Activated naive CD8-positive, alpha-beta T cell treated with anti-CD3 and anti-CD28 coated beads, Interleukin-2, amount 50 U/mL, for 24 hours (primary cell): ENCODE measurements around the gene AP5S1.

Experiments
- ATAC-seq: fragments of 150-1000 bp; cut with Tn5 transposase; one replicate; pipeline ENCODE4 v1.10.0; 2021
- DNase-seq: peaks from one replicate; pipeline ENCODE4 v3.0.0; 2021
- H3K27ac Mint-ChIP-seq: one replicate; pipeline ENCODE4 v1.8.0; 2021; ENCODE audit warnings: mild to moderate bottlenecking, mixed read lengths
- H3K27me3 Mint-ChIP-seq: one replicate; pipeline ENCODE4 v1.8.0; 2021; ENCODE audit warnings: mixed read lengths
- H3K36me3 Mint-ChIP-seq: one replicate; pipeline ENCODE4 v1.8.0; 2021; ENCODE audit warnings: low read depth, mixed read lengths
- H3K4me1 Mint-ChIP-seq: one replicate; pipeline ENCODE4 v1.8.0; 2021; ENCODE audit warnings: mixed read lengths
- H3K4me3 Mint-ChIP-seq: one replicate; pipeline ENCODE4 v1.8.0; 2021; ENCODE audit warnings: mild to moderate bottlenecking, moderate library complexity, mixed read lengths
- H3K9me3 Mint-ChIP-seq: one replicate; pipeline ENCODE4 v1.8.0; 2021; ENCODE audit warnings: mixed read lengths

Gene AP5S1, protein sequence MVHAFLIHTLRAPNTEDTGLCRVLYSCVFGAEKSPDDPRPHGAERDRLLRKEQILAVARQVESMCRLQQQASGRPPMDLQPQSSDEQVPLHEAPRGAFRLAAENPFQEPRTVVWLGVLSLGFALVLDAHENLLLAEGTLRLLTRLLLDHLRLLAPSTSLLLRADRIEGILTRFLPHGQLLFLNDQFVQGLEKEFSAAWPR

GRCh38 chr20:3820048-3820900 is at the start of gene AP5S1:
Gene AP5S1 (plus strand): TSS chr20:3820547. CDS start chr20:3822118, 1,571 bp downstream.
- Mint-ChIP-seq H3K27me3 (no peaks in the 10 kb centered on the region), H3K27ac (peak within 1 kb of the TSS; percentile 95), H3K36me3 (peaks cover 2% of the 10 kb centered on the region), H3K9me3 (no peaks in the 10 kb centered on the region), H3K4me1 (peaks cover 41% of the 10 kb centered on the region), H3K4me3 (peak within 1 kb of the TSS; percentile 93)
- DNase-seq (peak; percentile 96), ATAC-seq (peak; percentile 85)

GRCh38 chr20:3771552-3772058 is 48.7 kb upstream of the AP5S1 start:
- H3K4me3 Mint-ChIP-seq: no peak overlapping the region
- H3K27me3 Mint-ChIP-seq: no peaks in the 10 kb centered on the region
- H3K27ac Mint-ChIP-seq: no peak overlapping the region
- H3K36me3 Mint-ChIP-seq: no peaks in the 10 kb centered on the region
- no peak for ATAC-seq
- peaks cover 17% of the 10 kb centered on the region for H3K4me1 Mint-ChIP-seq
- no peaks in the 10 kb centered on the region for H3K9me3 Mint-ChIP-seq
- DNase-seq: no peak

DNA sequence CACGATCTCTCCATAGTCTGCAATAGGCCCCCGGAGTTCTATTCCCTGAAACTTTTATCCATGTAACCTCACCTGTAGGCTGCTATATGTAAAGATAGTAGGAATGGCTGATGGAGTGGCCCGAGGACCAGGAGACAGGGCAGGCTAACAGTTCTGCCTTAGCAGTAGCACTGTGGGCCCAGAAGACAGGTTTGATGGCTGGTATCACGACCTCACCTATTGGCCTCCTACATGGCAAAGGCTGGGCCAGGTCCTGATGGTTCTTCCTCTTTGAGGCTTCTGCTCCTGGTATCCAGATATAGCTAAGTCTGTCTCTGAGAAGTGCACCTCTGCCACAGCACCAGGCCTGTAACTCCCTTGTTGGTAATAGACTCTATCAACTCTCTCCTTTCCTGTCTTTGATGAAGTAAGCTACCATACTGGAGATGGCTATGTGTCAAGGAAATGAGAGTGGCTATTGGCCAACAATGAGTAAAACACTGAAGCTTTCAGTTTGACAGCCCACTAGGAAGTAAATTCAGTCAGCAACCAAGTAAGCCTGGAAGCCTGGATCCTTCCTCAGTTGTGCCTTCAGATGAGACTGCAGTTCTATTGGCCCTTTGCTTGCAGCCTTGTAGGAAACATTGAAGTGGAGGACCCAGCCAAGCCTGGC is 44.8 kb upstream of the AP5S1 start:
- Mint-ChIP-seq H3K4me1 (peaks cover 13% of the 10 kb centered on the region), H3K9me3 (no peaks in the 10 kb centered on the region), H3K4me3 (no peak overlapping the region), H3K36me3 (no peaks in the 10 kb centered on the region), H3K27me3 (peaks cover 10% of the 10 kb centered on the region), H3K27ac (no peak overlapping the region)
- no peak for ATAC-seq
- no peak for DNase-seq

- Mint-ChIP-seq H3K4me1 (peaks cover 28% of the 10 kb centered on the region), H3K27me3 (peaks cover 10% of the 10 kb centered on the region), H3K9me3 (no peaks in the 10 kb centered on the region), H3K4me3 (peak overlapping the region; percentile 65), H3K36me3 (no peaks in the 10 kb centered on the region), H3K27ac (no peak overlapping the region)
- ATAC-seq (peak; percentile 20), DNase-seq (no peak)
Observed at GRCh38 chr20:3777381-3777715, 43.0 kb upstream of the AP5S1 start.

DNA sequence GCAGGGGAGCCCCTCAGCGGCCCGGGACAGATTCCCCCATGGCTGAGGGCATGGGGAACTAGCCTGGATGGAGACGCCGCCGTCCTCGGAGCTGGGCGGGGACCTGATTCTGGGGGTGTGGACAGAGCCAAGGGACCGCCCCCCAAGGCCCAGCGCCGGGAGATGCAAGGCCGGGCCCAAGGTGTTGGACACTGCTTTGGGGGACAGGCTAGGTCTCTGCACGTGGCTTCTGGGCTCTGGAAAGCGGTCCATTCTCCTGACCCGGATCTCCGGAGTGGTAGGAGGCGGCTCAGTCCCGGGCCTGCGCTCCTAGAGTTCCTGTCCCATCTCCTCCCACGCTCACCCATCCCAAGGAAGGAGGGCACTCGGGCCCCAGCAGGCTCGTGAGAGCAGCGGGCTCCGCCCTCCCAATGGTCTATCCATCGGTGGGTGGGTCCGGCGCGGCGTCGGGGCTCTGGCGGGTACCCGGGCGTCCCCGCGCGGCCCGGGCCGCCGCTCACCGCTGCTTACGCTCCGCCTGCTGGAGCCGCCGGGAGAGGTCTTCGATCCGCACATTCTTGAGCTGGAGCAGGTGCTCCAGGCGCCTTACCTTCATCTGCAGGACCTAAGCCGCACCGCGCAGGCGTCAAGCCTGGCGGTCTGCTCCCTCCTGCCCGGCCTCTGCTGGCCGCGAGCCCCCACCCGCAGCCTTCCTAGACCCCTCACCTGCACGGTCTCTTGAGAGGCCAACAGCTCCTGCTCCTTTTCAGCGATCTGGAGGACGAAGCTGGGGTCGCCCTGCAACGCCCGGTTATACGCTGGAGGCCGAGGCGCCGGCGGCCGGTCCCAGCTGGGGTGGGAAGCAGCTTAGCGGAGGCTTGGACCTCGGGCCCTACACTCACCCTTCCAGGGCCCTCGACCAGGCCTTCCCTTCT is 42.4 kb upstream of the AP5S1 start:
- Mint-ChIP-seq H3K4me1 (peaks cover 28% of the 10 kb centered on the region), H3K27ac (no peak overlapping the region), H3K4me3 (peak overlapping the region; percentile 65), H3K9me3 (no peaks in the 10 kb centered on the region), H3K27me3 (peaks cover 10% of the 10 kb centered on the region), H3K36me3 (no peaks in the 10 kb centered on the region)
- peak; percentile 60 for ATAC-seq
- DNase-seq: peak; percentile 59

GRCh38 chr20:3778976-3779375 is 41.4 kb upstream of the AP5S1 start:
- no peak overlapping the region for H3K4me3 Mint-ChIP-seq
- H3K9me3 Mint-ChIP-seq: no peaks in the 10 kb centered on the region
- no peak for ATAC-seq
- H3K4me1 Mint-ChIP-seq: peaks cover 33% of the 10 kb centered on the region
- peaks cover 10% of the 10 kb centered on the region for H3K27me3 Mint-ChIP-seq
- no peaks in the 10 kb centered on the region for H3K36me3 Mint-ChIP-seq
- DNase-seq: no peak
- no peak overlapping the region for H3K27ac Mint-ChIP-seq

DNA sequence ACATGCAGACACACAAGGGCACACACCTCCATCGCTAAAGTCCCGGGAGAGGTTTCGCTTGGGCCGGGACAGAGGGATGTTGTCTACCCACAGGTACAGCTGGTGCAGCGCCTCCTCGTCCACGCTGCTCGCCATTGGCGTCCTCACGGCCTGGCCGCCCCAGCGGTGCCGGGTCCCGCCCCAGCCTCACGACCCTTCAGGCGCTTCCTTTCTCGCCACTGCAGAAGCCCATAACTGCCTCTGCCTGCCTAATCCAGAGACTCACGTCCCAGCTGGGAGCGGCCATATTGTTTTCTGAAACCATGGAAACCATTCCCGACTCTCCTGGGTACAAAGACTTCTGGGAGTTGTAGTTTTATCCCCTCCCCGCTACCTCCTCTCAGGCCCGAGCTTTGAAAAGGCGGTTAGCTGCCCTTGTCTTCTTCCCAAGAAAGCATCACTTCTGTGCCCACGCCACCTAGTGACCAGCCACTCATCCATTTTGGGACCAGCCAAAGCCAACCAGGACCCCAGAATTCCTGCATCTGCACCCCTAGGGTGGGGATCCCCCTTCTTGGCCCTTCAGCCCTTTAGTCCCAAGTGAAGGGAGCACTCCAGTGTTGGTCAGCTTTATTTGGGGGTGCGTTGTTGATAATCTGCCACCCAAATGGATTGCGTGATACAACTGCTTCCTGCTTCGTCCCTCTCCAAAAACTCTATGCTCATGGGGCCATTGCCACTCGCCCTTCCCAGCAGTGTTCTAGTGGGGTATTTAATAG is 39.0 kb upstream of the AP5S1 start, which contains the start of gene SPEF1:
SPEF1 (minus strand) TSS at position 296 of the 758 bp plus-strand sequence; CDS start at position 135, 161 bp downstream.
- Mint-ChIP-seq H3K36me3 (peaks cover 5% of the 10 kb centered on the region), H3K27me3 (peaks cover 10% of the 10 kb centered on the region), H3K4me1 (peaks cover 45% of the 10 kb centered on the region), H3K9me3 (no peaks in the 10 kb centered on the region), H3K27ac (no peak within 1 kb of the TSS), H3K4me3 (peak within 1 kb of the TSS; percentile 41)
- ATAC-seq: peak; percentile 57
- DNase-seq: peak; percentile 36

DNA sequence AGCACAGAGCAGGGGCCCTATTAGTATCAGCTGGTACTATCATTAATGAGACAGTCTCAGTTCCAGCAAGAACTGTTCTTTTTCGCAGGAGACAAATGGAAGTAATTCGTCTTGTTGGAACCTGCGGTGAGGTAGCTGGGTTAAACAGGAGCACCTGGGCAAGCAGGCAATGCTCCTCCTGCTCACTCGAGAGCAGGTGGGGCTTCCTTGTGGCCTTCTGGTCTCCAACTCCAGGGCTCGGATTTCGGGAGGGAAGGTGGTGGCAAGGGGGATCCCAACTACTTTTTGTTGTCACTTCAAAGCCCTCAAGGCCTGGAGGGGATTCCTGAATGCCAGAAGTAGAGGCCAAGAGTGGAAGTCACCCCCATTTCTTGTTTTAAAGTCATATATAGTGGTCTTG is 37.8 kb upstream of the AP5S1 start:
- no peak overlapping the region for H3K4me3 Mint-ChIP-seq
- peaks cover 5% of the 10 kb centered on the region for H3K36me3 Mint-ChIP-seq
- H3K4me1 Mint-ChIP-seq: peaks cover 45% of the 10 kb centered on the region
- no peak overlapping the region for H3K27ac Mint-ChIP-seq
- H3K27me3 Mint-ChIP-seq: peaks cover 10% of the 10 kb centered on the region
- DNase-seq (no peak), ATAC-seq (no peak)
- no peaks in the 10 kb centered on the region for H3K9me3 Mint-ChIP-seq

- DNase-seq (no peak), ATAC-seq (no peak)
- peaks cover 10% of the 10 kb centered on the region for H3K27me3 Mint-ChIP-seq
- H3K4me3 Mint-ChIP-seq: no peak overlapping the region
- H3K4me1 Mint-ChIP-seq: peaks cover 46% of the 10 kb centered on the region
- no peaks in the 10 kb centered on the region for H3K9me3 Mint-ChIP-seq
- peaks cover 5% of the 10 kb centered on the region for H3K36me3 Mint-ChIP-seq
- H3K27ac Mint-ChIP-seq: no peak overlapping the region
Observed at GRCh38 chr20:3783068-3783489, 37.3 kb upstream of the AP5S1 start.

- Mint-ChIP-seq H3K36me3 (peaks cover 5% of the 10 kb centered on the region), H3K9me3 (no peaks in the 10 kb centered on the region), H3K4me3 (no peak overlapping the region), H3K4me1 (peaks cover 45% of the 10 kb centered on the region), H3K27me3 (peaks cover 10% of the 10 kb centered on the region), H3K27ac (peak overlapping the region; percentile 48)
- ATAC-seq (no peak), DNase-seq (no peak)
Observed at GRCh38 chr20:3783511-3784195, 36.7 kb upstream of the AP5S1 start.

DNA sequence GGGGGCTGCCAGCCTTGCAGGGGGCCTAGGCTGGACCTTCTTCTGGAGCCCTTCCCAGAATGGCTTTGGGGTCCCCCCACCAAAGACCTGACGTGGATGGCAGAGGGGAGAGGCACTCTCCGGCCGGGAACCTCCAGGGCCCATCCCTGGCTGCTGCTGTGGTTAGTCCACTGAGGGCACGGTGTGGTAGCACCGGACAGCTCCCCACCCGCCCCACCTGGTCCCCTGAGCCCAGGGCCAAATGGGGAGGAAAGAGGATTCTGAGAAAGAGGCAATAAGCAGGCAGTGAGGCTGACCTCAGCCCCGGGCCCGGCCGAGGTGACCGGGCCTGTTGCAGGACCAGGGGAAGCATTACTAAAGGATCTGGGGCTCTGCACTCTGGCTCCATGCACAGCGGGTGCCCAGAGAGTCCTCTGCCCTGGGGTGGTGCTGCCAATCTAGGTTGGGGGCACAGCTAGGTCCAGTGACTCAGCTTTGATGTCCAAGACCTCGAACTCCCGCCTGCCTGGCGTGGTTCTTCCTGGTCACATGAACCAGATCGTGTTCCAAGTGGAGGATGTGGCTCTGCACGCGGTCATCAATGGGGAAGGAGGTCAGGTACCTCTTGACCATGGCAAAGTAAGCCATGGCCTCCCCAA is 36.0 kb upstream of the AP5S1 start:
- DNase-seq (no peak), ATAC-seq (no peak)
- peaks cover 5% of the 10 kb centered on the region for H3K36me3 Mint-ChIP-seq
- peaks cover 5% of the 10 kb centered on the region for H3K27me3 Mint-ChIP-seq
- H3K4me3 Mint-ChIP-seq: peak overlapping the region; percentile 54
- H3K4me1 Mint-ChIP-seq: peaks cover 48% of the 10 kb centered on the region
- H3K27ac Mint-ChIP-seq: peak overlapping the region; percentile 55
- H3K9me3 Mint-ChIP-seq: no peaks in the 10 kb centered on the region

DNA sequence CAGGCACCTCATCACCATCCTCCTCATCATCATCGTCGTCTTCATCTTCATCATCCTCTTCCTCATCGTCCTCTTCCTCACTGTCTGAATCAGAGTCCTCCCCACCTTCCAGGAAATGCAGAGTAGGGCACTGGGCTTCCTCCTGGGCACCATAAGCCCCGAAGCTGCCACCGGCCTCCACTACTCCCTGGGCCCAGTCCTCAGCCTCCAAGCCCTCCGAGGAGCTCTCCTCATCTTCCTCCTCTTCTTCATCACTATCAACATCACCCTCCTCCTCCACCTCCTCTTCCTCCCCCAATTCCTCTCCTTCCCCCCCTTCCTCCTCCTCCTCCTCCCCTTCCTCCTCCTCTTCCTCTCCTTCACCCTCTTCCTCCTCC is 35.5 kb upstream of the AP5S1 start:
- H3K27me3 Mint-ChIP-seq: peaks cover under 1% of the 10 kb centered on the region
- peak overlapping the region; percentile 54 for H3K4me3 Mint-ChIP-seq
- DNase-seq: no peak
- H3K4me1 Mint-ChIP-seq: peaks cover 45% of the 10 kb centered on the region
- peak overlapping the region; percentile 55 for H3K27ac Mint-ChIP-seq
- H3K36me3 Mint-ChIP-seq: peaks cover 5% of the 10 kb centered on the region
- H3K9me3 Mint-ChIP-seq: no peaks in the 10 kb centered on the region
- no peak for ATAC-seq
